Smooth muscle cell (in vitro differentiated cells): Measurements from ENCODE around the gene STX12. TPM values are rescaled to one million over a fixed set of nuclear protein-coding genes. Genes with fewer than 3 reads are reported as not detected.

ENCODE experiments used
- DNase-seq: peaks from one replicate; lab custom pipeline; 2025; ENCODE audit not compliant: unreplicated experiment; lab: John Stamatoyannopoulos, UW
- H2AFZ ChIP-seq: fragments of 200-600 bp; sonication (generic); 2 replicates; pipeline ENCODE4 v1.6.0; 2016; ENCODE audit warnings: antibody characterized with exemption, low read depth, mild to moderate bottlenecking
- H3F3A ChIP-seq: fragments of 200-600 bp; sonication (generic); 2 replicates; pipeline ENCODE4 v1.6.0; 2017; ENCODE audit warnings: antibody characterized with exemption, low read depth
- H3K27ac ChIP-seq: fragments of 200-600 bp; sonication (generic); 2 replicates; pipeline ENCODE4 v1.5.1; 2016; ENCODE audit warnings: low read depth, mild to moderate bottlenecking
- H3K27me3 ChIP-seq: fragments of 200-600 bp; sonication (generic); 2 replicates; pipeline ENCODE4 v1.6.1; 2016; ENCODE audit warnings: low read depth, mild to moderate bottlenecking
- H3K36me3 ChIP-seq: fragments of 200-600 bp; sonication (generic); 2 replicates; pipeline ENCODE4 v1.5.1; 2016; ENCODE audit warnings: low read depth
- H3K4me1 ChIP-seq: fragments of 200-600 bp; sonication (generic); 2 replicates; pipeline ENCODE4 v1.5.1; 2016; ENCODE audit warnings: low read depth
- H3K4me2 ChIP-seq: fragments of 200-600 bp; sonication (generic); 2 replicates; pipeline ENCODE4 v1.6.0; 2016; ENCODE audit warnings: mild to moderate bottlenecking
- H3K4me3 ChIP-seq: fragments of 200-600 bp; sonication (generic); 2 replicates; pipeline ENCODE4 v1.5.1; 2016; ENCODE audit warnings: mild to moderate bottlenecking
- H3K79me2 ChIP-seq: fragments of 200-600 bp; sonication (generic); 2 replicates; pipeline ENCODE4 v1.6.0; 2016; ENCODE audit warnings: low read depth, mild to moderate bottlenecking
- H3K9ac ChIP-seq: fragments of 200-600 bp; sonication (generic); 2 replicates; pipeline ENCODE4 v1.6.0; 2016; ENCODE audit warnings: low read depth
- H3K9me3 ChIP-seq: fragments of 200-600 bp; sonication (generic); replicated peaks from 2 replicates; pipeline ENCODE4 v1.5.1; 2016; ENCODE audit warnings: low read depth
- H4K20me1 ChIP-seq: fragments of 200-600 bp; sonication (generic); 2 replicates; pipeline ENCODE4 v1.6.0; 2016; ENCODE audit warnings: low read depth
- CTCF ChIP-seq: fragments of 200-600 bp; sonication (generic); IDR thresholded peaks from 2 replicates; pipeline ENCODE4 v1.5.1; 2017; ENCODE audit warnings: borderline replicate concordance, mild to moderate bottlenecking, antibody characterized with exemption; ENCODE audit not compliant: insufficient read depth, poor library complexity, severe bottlenecking
- WGBS: methylation state at CpG from one replicate; pipeline ENCODE4 v1.1.7; 2016; ENCODE audit warnings: low lambda C conversion rate; 5-methylcytosine and 5-hydroxymethylcytosine counted together
- polyA plus RNA-seq: library from polyadenylated mRNA; unstranded; fragments of >200 nt; fragmentation: Nextera tagmentation; extraction: Ambion mirVana; gene quantifications from 2 replicates; pipeline ENCODE4 v1.2.1, GENCODE V29; 2016
- total RNA-seq: library from RNA; depleted of rRNA; stranded (reverse); fragments of >200 nt; gene quantifications from 2 replicates; pipeline ENCODE4 v1.2.3, GENCODE V29; 2014

STX12 gene
- total and polyA plus RNA-seq, 2 experiments from 2014 or later = 20.6 to 50.7 TPM

- Histone ChIP-seq H3F3A (no peaks in the 10 kb centered on the region), H3K79me2 (no peaks in the 10 kb centered on the region), H2AFZ (no peak overlapping the region), H3K9ac (no peak overlapping the region), H3K27ac (no peak overlapping the region), H3K27me3 (no peaks in the 10 kb centered on the region), H4K20me1 (no peaks in the 10 kb centered on the region), H3K4me3 (no peak overlapping the region), H3K4me1 (no peaks in the 10 kb centered on the region), H3K9me3 (no peaks in the 10 kb centered on the region), H3K36me3 (peaks cover 14% of the 10 kb centered on the region), H3K4me2 (no peak overlapping the region)
- no peak for TF ChIP-seq CTCF
- no peak for DNase-seq
- 73% methylated on average over 1 of the region's 1 CpG for WGBS
Measured at GRCh38 chr1:27809883-27810282, 36.9 kb downstream of the STX12 start.

- 97% methylated on average over 6 of the region's 6 CpGs for WGBS
Measured at GRCh38 chr1:27811741-27812500, 38.9 kb downstream of the STX12 start.

GRCh38 chr1:27816921-27817630, 44.1 kb downstream of the STX12 start:
- Histone ChIP-seq H4K20me1 (no peaks in the 10 kb centered on the region), H3K4me1 (no peaks in the 10 kb centered on the region), H3K79me2 (no peaks in the 10 kb centered on the region), H3K27me3 (no peaks in the 10 kb centered on the region), H3K9me3 (no peaks in the 10 kb centered on the region), H3K4me2 (no peak overlapping the region), H3K36me3 (peaks cover 20% of the 10 kb centered on the region), H2AFZ (no peak overlapping the region), H3F3A (no peaks in the 10 kb centered on the region), H3K27ac (peak overlapping the region; percentile 24), H3K9ac (no peak overlapping the region), H3K4me3 (no peak overlapping the region)
- 50% methylated on average over 2 of the region's 2 CpGs for WGBS
- no peak for DNase-seq
- no peak for TF ChIP-seq CTCF

More at GRCh38 chr1:27811741-27812500, 38.9 kb downstream of the STX12 start:
- H3K36me3 ChIP-seq = peaks cover 11% of the 10 kb centered on the region
- no peak for TF ChIP-seq CTCF
- H3K4me3 ChIP-seq = no peak overlapping the region
- H3F3A ChIP-seq = no peaks in the 10 kb centered on the region
- no peak overlapping the region for H3K27ac ChIP-seq
- H2AFZ ChIP-seq = no peak overlapping the region
- no peaks in the 10 kb centered on the region for H3K4me1 ChIP-seq
- no peak overlapping the region for H3K4me2 ChIP-seq
- no peak for DNase-seq
- H3K27me3 ChIP-seq = no peaks in the 10 kb centered on the region
- H3K9me3 ChIP-seq = no peaks in the 10 kb centered on the region
- H3K9ac ChIP-seq = no peak overlapping the region
- H4K20me1 ChIP-seq = no peaks in the 10 kb centered on the region
- H3K79me2 ChIP-seq = no peaks in the 10 kb centered on the region
